ENCODE data around the gene SPATA31D4.

Gene SPATA31D4

DNA sequence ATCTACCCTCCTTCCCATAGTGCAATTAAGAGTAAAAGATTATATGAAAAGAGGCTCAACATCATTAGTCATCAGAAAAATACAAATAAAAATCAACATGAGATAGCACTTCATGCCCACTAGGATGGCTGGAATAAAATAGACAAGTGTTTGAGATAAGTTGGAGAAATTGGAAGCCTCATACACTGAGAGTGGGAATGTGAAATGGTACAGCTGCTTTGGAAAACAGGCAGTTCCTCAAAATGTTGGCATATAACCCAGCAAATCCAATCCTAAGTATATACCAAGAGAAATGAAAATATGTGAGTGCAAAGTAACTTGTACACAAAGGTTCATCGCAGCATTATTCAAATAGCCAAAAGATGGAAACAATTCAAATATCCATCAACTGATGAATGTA is 24.9 kb downstream of the SPATA31D4 start:
- Histone ChIP-seq H3K4me3 (no peak overlapping the region), H3K27ac (no peak overlapping the region), H3K9me3 (peaks cover 0 to 16% (median 12%) of the 10 kb centered on the region in 3 donors), H3K27me3 (no peaks in the 10 kb centered on the region), H3K4me1 (no peaks in the 10 kb centered on the region), H3K36me3 (no peaks in the 10 kb centered on the region)
- intact Hi-C loops (cut with DNase I; ENCODE audit: low total_unique reads), result no loop called here
- no peak for DNase-seq
- TF ChIP-seq CTCF (IDR thresholded peaks at IDR 0.05), result no peak

GRCh38 chr9:81955625-81956024 is 27.4 kb downstream of the SPATA31D4 start:
- no peak overlapping the region for H3K27ac ChIP-seq
- no peak for TF ChIP-seq CTCF (IDR thresholded peaks at IDR 0.05)
- no peaks in the 10 kb centered on the region for H3K36me3 ChIP-seq
- no peak for DNase-seq
- H3K27me3 ChIP-seq, result no peaks in the 10 kb centered on the region
- H3K9me3 ChIP-seq, result peaks cover 0 to 16% (median 12%) of the 10 kb centered on the region in 3 donors
- intact Hi-C loops (cut with DNase I; ENCODE audit: low total_unique reads), result no loop called here
- no peak overlapping the region for H3K4me3 ChIP-seq
- H3K4me1 ChIP-seq, result no peaks in the 10 kb centered on the region

GRCh38 chr9:81964218-81965171 is 36.3 kb downstream of the SPATA31D4 start:
- no peaks in the 10 kb centered on the region for H3K27me3 ChIP-seq

GRCh38 chr9:81968026-81968425 is 39.8 kb downstream of the SPATA31D4 start:
- H3K27me3 ChIP-seq, result no peaks in the 10 kb centered on the region
- no peaks in the 10 kb centered on the region for H3K36me3 ChIP-seq
- intact Hi-C loops (cut with DNase I; ENCODE audit: low total_unique reads), result no loop called here
- no peak overlapping the region for H3K4me3 ChIP-seq
- no peak overlapping the region for H3K27ac ChIP-seq
- H3K9me3 ChIP-seq, result peaks cover 0 to 5% (median 0%) of the 10 kb centered on the region in 3 donors
- no peak for TF ChIP-seq CTCF (IDR thresholded peaks at IDR 0.05)
- no peaks in the 10 kb centered on the region for H3K4me1 ChIP-seq
- no peak for DNase-seq

More at GRCh38 chr9:81964218-81965171, 36.3 kb downstream of the SPATA31D4 start:
- no peak for DNase-seq
- intact Hi-C loops (cut with DNase I; ENCODE audit: low total_unique reads), result no loop called here
- Histone ChIP-seq H3K4me1 (no peaks in the 10 kb centered on the region), H3K4me3 (no peak overlapping the region), H3K9me3 (peaks cover 0 to 5% (median 0%) of the 10 kb centered on the region in 3 donors), H3K27ac (no peak overlapping the region), H3K36me3 (no peaks in the 10 kb centered on the region)
- TF ChIP-seq CTCF (IDR thresholded peaks at IDR 0.05), result no peak

GRCh38 chr9:81969971-81970370 is 41.7 kb downstream of the SPATA31D4 start:
- no peak for DNase-seq
- TF ChIP-seq CTCF (IDR thresholded peaks at IDR 0.05), result no peak
- Histone ChIP-seq H3K4me1 (no peaks in the 10 kb centered on the region), H3K36me3 (no peaks in the 10 kb centered on the region), H3K27ac (no peak overlapping the region), H3K4me3 (no peak overlapping the region), H3K9me3 (no peaks in the 10 kb centered on the region), H3K27me3 (no peaks in the 10 kb centered on the region)
- intact Hi-C loops (cut with DNase I; ENCODE audit: low total_unique reads), result no loop called here

All from tibial artery (tissue), 4 donors.